ENCODE data around the gene LYST. TPM values are rescaled to one million over a fixed set of nuclear protein-coding genes. Genes with fewer than 3 reads are reported as not detected.
A peak's percentile ranks its signal among the peaks of the same experiment; 100 is the strongest.

LYST gene
- polyA plus RNA-seq, 2 donors = 4.3 to 4.8 TPM

DNA sequence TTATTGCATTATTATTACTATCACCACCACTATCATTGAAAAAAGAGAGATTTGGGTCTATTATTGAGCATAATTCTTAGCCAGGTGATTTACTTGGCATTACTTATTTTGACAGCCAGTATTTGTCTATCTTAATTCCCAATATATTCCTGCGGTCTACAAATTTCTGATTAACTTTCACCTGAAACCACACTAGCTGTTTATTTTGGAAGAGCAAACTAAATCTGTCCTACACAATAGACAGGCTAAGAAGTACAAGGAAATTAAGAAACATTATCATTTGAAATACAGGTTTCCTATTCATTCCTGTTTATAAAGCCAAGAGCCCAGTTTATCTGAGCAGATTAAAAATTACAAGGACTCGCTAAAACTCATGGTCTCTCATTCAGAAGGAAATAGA is 6.9 kb upstream of the LYST start:
- Histone ChIP-seq H3K27me3 (ENCODE audit: control insufficient read depth in 1 of 2, insufficient read depth in 2 of 2, low read length in 2 of 2) (no peaks in the 10 kb centered on the region), H3K4me1 (ENCODE audit: control insufficient read depth in 2 of 2, insufficient read depth in 2 of 2, low read length in 1 of 2) (peaks cover 0 to 2% of the 10 kb centered on the region in 2 donors), H3K4me3 (ENCODE audit: low read depth in 1 of 2, low read length in 2 of 2) (no peak overlapping the region), H3K9me3 (ENCODE audit: control insufficient read depth in 2 of 2, insufficient read depth in 1 of 2, low read depth in 1 of 2, low read length in 1 of 2) (no peaks in the 10 kb centered on the region), H3K36me3 (ENCODE audit: control insufficient read depth in 2 of 2, insufficient read depth in 2 of 2, low read length in 1 of 2) (no peaks in the 10 kb centered on the region), H3K27ac (ENCODE audit: low read depth in 2 of 2, low read length in 1 of 2) (no peak overlapping the region)
- 63 to 77% methylated on average over 2 of the region's 2 CpGs for WGBS, 2 donors

DNA sequence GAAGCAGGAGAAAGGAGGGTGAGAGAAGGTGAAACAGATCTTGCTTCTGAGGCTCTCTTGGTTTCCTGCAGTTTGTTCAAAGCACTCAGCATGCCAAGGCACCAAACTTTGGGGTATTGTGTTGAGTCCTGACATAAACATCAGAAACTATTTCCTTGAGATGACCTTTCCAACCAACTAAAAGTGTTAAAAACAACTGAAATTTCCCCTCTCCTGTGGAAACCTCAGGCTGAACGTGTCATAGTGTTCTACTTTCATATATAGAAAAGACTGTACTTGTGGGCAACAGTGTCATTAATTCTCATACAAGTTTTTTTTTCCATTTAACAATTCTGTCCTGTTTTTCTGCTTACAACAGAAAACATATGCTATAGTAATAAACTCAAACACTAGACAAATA is 6.3 kb upstream of the LYST start:
- Histone ChIP-seq H3K27me3 (ENCODE audit: control insufficient read depth in 1 of 2, insufficient read depth in 2 of 2, low read length in 2 of 2) (no peaks in the 10 kb centered on the region), H3K4me3 (ENCODE audit: low read depth in 1 of 2, low read length in 2 of 2) (no peak overlapping the region), H3K36me3 (ENCODE audit: control insufficient read depth in 2 of 2, insufficient read depth in 2 of 2, low read length in 1 of 2) (no peaks in the 10 kb centered on the region), H3K4me1 (ENCODE audit: control insufficient read depth in 2 of 2, insufficient read depth in 2 of 2, low read length in 1 of 2) (peaks cover 0 to under 1% of the 10 kb centered on the region in 2 donors), H3K9me3 (ENCODE audit: control insufficient read depth in 2 of 2, insufficient read depth in 1 of 2, low read depth in 1 of 2, low read length in 1 of 2) (no peaks in the 10 kb centered on the region), H3K27ac (ENCODE audit: low read depth in 2 of 2, low read length in 1 of 2) (no peak overlapping the region)
- WGBS, 2 donors = 53 to 63% methylated on average over 1 of the region's 1 CpG

DNA sequence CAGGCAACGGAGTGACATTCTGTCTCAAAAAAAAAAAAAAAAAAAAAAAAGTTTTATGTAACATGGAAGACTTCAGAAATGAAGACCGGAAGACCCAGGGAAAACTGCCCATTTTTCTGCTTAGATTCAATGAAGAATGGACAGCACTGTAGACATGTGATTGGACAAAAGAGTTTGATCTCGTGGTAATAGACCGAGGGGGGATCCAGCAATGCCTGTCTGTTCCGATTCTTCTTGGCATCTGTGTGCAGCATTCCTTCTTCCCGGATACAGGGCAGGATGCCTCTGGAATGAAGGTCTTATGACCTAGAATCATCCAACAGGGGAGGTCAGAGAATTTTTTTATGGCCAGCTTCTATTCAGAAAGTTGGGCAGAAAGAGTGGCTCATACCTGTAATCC is 5.6 kb upstream of the LYST start:
- Histone ChIP-seq H3K27me3 (ENCODE audit: control insufficient read depth in 1 of 2, insufficient read depth in 2 of 2, low read length in 2 of 2) (no peaks in the 10 kb centered on the region), H3K4me3 (ENCODE audit: low read depth in 1 of 2, low read length in 2 of 2) (no peak overlapping the region), H3K9me3 (ENCODE audit: control insufficient read depth in 2 of 2, insufficient read depth in 1 of 2, low read depth in 1 of 2, low read length in 1 of 2) (no peaks in the 10 kb centered on the region), H3K36me3 (ENCODE audit: control insufficient read depth in 2 of 2, insufficient read depth in 2 of 2, low read length in 1 of 2) (no peaks in the 10 kb centered on the region), H3K27ac (ENCODE audit: low read depth in 2 of 2, low read length in 1 of 2) (no peak overlapping the region), H3K4me1 (ENCODE audit: control insufficient read depth in 2 of 2, insufficient read depth in 2 of 2, low read length in 1 of 2) (no peaks in the 10 kb centered on the region)
- WGBS, 2 donors = 84 to 91% methylated on average over 6 of the region's 6 CpGs

DNA sequence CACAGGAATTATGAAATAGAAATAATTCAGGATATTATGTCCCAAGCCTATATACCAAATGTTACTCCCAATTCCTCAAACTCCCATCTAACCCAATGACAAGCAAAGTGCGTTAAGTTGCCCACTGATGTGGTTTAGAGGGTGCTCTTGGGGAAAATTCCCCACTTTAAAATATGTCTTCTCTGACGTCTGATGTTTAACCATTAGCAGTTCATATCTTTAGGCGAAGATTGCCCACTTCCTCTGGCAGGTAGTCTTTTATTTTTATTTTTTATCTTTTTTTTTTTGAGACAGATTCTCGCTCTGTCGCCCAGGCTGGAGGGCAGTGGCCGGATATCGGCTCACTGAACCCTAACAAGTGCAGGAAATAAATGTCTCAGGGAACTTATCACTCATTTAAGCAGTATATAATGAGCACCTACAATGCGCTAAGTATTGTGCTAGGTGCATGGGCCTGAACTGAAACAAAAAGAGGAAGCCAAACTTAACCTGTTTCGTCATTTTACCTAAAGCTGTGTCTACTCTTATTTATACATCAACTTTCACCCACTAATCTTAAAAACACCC is 1.3 kb upstream of the LYST start:
- Histone ChIP-seq H3K4me3 (ENCODE audit: low read depth in 1 of 2, low read length in 2 of 2) (no peak overlapping the region), H3K36me3 (ENCODE audit: control insufficient read depth in 2 of 2, insufficient read depth in 2 of 2, low read length in 1 of 2) (no peaks in the 10 kb centered on the region), H3K9me3 (ENCODE audit: control insufficient read depth in 2 of 2, insufficient read depth in 1 of 2, low read depth in 1 of 2, low read length in 1 of 2) (no peaks in the 10 kb centered on the region), H3K27ac (ENCODE audit: low read depth in 2 of 2, low read length in 1 of 2) (no peak overlapping the region), H3K27me3 (ENCODE audit: control insufficient read depth in 1 of 2, insufficient read depth in 2 of 2, low read length in 2 of 2) (no peaks in the 10 kb centered on the region), H3K4me1 (ENCODE audit: control insufficient read depth in 2 of 2, insufficient read depth in 2 of 2, low read length in 1 of 2) (no peaks in the 10 kb centered on the region)
- WGBS, 2 donors = 61 to 63% methylated on average over 9 of the region's 9 CpGs

GRCh38 chr1:235866913-235867845 is 473 bp upstream of the LYST start:
- Histone ChIP-seq H3K36me3 (ENCODE audit: control insufficient read depth in 2 of 2, insufficient read depth in 2 of 2, low read length in 1 of 2) (no peaks in the 10 kb centered on the region), H3K4me3 (ENCODE audit: low read depth in 1 of 2, low read length in 2 of 2) (peak overlapping the region; percentile 85 to 89), H3K27me3 (ENCODE audit: control insufficient read depth in 1 of 2, insufficient read depth in 2 of 2, low read length in 2 of 2) (no peaks in the 10 kb centered on the region), H3K9me3 (ENCODE audit: control insufficient read depth in 2 of 2, insufficient read depth in 1 of 2, low read depth in 1 of 2, low read length in 1 of 2) (no peaks in the 10 kb centered on the region), H3K27ac (ENCODE audit: low read depth in 2 of 2, low read length in 1 of 2) (peak overlapping the region; percentile 96 to 97), H3K4me1 (ENCODE audit: control insufficient read depth in 2 of 2, insufficient read depth in 2 of 2, low read length in 1 of 2) (no peaks in the 10 kb centered on the region)
- 1% methylated on average over 49 to 56 of the region's 56 CpGs for WGBS, 2 donors

DNA sequence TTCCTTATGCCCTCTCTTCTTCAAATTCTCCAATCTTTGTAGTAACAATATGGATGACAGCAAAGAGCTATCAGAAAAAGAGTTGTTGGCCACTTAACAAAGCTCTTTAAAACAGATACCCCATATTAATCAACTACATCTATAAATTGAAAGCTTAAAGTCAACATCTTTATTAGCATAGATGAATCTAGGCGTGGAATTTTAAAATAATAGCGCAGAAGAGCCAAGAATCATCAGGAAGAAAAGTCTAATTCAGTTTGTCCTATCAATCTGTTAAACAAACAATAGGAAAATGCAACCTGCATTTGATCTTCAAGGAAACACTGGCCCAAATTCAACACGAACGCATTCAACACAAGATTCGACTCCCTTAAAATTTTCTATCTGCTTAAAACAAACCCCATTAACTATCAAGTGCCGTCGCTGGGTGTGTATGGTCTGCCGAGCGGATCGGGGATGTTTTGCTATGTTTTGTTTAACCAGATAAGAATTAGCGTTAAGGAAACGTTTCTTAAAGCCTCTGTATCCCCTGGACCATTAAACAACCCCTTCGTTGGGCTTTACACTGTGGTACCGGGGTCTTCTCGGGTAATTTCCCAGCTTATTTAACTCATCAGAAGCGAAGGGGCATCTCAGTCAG is 1.0 kb downstream of the LYST start:
- WGBS, 2 donors = 4% methylated on average over 16 of the region's 16 CpGs

GRCh38 chr1:235864931-235865525 is 1.7 kb downstream of the LYST start:
- WGBS, 2 donors = 24 to 25% methylated on average over 3 of the region's 3 CpGs
- Histone ChIP-seq H3K27me3 (ENCODE audit: control insufficient read depth in 1 of 2, insufficient read depth in 2 of 2, low read length in 2 of 2) (no peaks in the 10 kb centered on the region), H3K4me1 (ENCODE audit: control insufficient read depth in 2 of 2, insufficient read depth in 2 of 2, low read length in 1 of 2) (no peaks in the 10 kb centered on the region), H3K27ac (ENCODE audit: low read depth in 2 of 2, low read length in 1 of 2) (no peak overlapping the region), H3K4me3 (ENCODE audit: low read depth in 1 of 2, low read length in 2 of 2) (no peak overlapping the region), H3K36me3 (ENCODE audit: control insufficient read depth in 2 of 2, insufficient read depth in 2 of 2, low read length in 1 of 2) (no peaks in the 10 kb centered on the region), H3K9me3 (ENCODE audit: control insufficient read depth in 2 of 2, insufficient read depth in 1 of 2, low read depth in 1 of 2, low read length in 1 of 2) (no peaks in the 10 kb centered on the region)

More for the DNA sequence above, 1.0 kb downstream of the LYST start:
- Histone ChIP-seq H3K4me3 (ENCODE audit: low read depth in 1 of 2, low read length in 2 of 2) (peak overlapping the region; percentile 85 to 89), H3K36me3 (ENCODE audit: control insufficient read depth in 2 of 2, insufficient read depth in 2 of 2, low read length in 1 of 2) (no peaks in the 10 kb centered on the region), H3K27me3 (ENCODE audit: control insufficient read depth in 1 of 2, insufficient read depth in 2 of 2, low read length in 2 of 2) (no peaks in the 10 kb centered on the region), H3K27ac (ENCODE audit: low read depth in 2 of 2, low read length in 1 of 2) (peak overlapping the region; percentile 96 to 97), H3K9me3 (ENCODE audit: control insufficient read depth in 2 of 2, insufficient read depth in 1 of 2, low read depth in 1 of 2, low read length in 1 of 2) (no peaks in the 10 kb centered on the region), H3K4me1 (ENCODE audit: control insufficient read depth in 2 of 2, insufficient read depth in 2 of 2, low read length in 1 of 2) (no peaks in the 10 kb centered on the region)

DNA sequence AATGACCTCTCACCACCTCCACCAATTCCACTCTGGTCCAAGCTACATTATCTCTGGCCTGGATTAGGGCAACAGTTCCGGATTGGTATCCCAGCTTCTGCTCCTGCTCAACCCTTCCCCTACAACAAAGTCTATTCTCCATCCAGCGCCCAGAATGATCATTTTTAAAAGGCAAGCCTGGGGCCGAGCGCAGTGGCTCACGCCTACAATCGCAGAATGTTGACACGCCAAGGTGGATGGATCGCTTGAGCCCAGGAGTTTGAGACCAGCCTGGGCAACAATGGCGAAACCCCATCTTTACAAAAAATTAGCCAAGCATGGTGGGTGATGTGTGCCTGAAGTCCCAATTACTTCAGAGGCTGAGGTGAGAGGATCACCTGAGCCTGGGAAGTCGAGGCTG is 2.2 kb downstream of the LYST start:
- Histone ChIP-seq H3K9me3 (ENCODE audit: control insufficient read depth in 2 of 2, insufficient read depth in 1 of 2, low read depth in 1 of 2, low read length in 1 of 2) (no peaks in the 10 kb centered on the region), H3K4me1 (ENCODE audit: control insufficient read depth in 2 of 2, insufficient read depth in 2 of 2, low read length in 1 of 2) (no peaks in the 10 kb centered on the region), H3K36me3 (ENCODE audit: control insufficient read depth in 2 of 2, insufficient read depth in 2 of 2, low read length in 1 of 2) (no peaks in the 10 kb centered on the region), H3K27me3 (ENCODE audit: control insufficient read depth in 1 of 2, insufficient read depth in 2 of 2, low read length in 2 of 2) (no peaks in the 10 kb centered on the region), H3K4me3 (ENCODE audit: low read depth in 1 of 2, low read length in 2 of 2) (no peak overlapping the region), H3K27ac (ENCODE audit: low read depth in 2 of 2, low read length in 1 of 2) (no peak overlapping the region)
- 91 to 92% methylated on average over 10 of the region's 10 CpGs for WGBS, 2 donors

DNA sequence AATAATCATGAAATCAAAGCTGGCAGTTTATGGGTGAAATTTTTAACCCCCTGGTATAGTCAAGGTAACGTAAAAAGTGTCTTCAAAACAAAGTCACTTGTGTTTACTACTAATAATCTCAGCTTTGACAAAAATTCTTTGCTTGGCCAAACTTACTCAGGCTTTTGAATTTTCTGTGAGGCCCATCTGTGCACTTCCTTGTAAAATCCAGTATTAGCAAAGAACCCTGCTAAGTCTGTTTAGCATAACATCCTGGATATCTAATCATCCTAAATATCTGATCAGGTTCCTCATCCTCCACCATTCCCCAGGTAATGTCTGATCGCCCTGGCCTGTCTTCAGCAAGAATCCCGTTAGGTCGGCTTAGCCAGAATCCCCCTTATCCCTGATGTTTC is 3.0 kb downstream of the LYST start:
- Histone ChIP-seq H3K4me1 (ENCODE audit: control insufficient read depth in 2 of 2, insufficient read depth in 2 of 2, low read length in 1 of 2) (peaks cover 0 to 1% of the 10 kb centered on the region in 2 donors), H3K9me3 (ENCODE audit: control insufficient read depth in 2 of 2, insufficient read depth in 1 of 2, low read depth in 1 of 2, low read length in 1 of 2) (no peaks in the 10 kb centered on the region), H3K27me3 (ENCODE audit: control insufficient read depth in 1 of 2, insufficient read depth in 2 of 2, low read length in 2 of 2) (no peaks in the 10 kb centered on the region), H3K27ac (ENCODE audit: low read depth in 2 of 2, low read length in 1 of 2) (no peak overlapping the region), H3K36me3 (ENCODE audit: control insufficient read depth in 2 of 2, insufficient read depth in 2 of 2, low read length in 1 of 2) (no peaks in the 10 kb centered on the region), H3K4me3 (ENCODE audit: low read depth in 1 of 2, low read length in 2 of 2) (no peak overlapping the region)
- WGBS, 2 donors = 87 to 89% methylated on average over 4 of the region's 4 CpGs

Measured in esophagus (tissue), 2 donors.